SK-N-SH (cell line): ENCODE data around the gene WASF3. TPM values are rescaled to one million over a fixed set of nuclear protein-coding genes. Genes with fewer than 3 reads are reported as not detected.

Experiments used
- CTCF ChIA-PET: fragments of 300-600, 350-600 bp; formaldehyde crosslinking; extraction: SDS; loops from one replicate; lab custom pipeline; 2021; lab: Yijun Ruan, JAX
- POLR2A ChIA-PET: fragments of 350-600 bp; sonication (Branson Sonifier 250); formaldehyde crosslinking; extraction: SDS; loops from one replicate; lab custom pipeline; 2020; ENCODE audit warnings: antibody characterized with exemption, inconsistent platforms; lab: Yijun Ruan, JAX
- DNase-seq: peaks from one replicate; pipeline ENCODE4 v3.0.0; 2012
- H2AFZ ChIP-seq: fragments of 200-600 bp; sonication (generic); 2 replicates; pipeline ENCODE4 v1.8.1; 2016; ENCODE audit warnings: antibody characterized with exemption, mild to moderate bottlenecking, low read depth
- H3F3A ChIP-seq: fragments of 200-600 bp; sonication (generic); replicated peaks from 2 replicates; pipeline ENCODE3; 2016; ENCODE audit warnings: antibody characterized with exemption, mild to moderate bottlenecking; ENCODE audit not compliant: insufficient read depth
- H3K27ac ChIP-seq, 2 experiments: fragments of 200-500 bp in 1 of 2; fragments of 200-600 bp in 1 of 2; sonication (Bioruptor generic) in 1 of 2; sonication (generic), shearing (Covaris generic) in 1 of 2; 2 replicates each; pipeline versions ENCODE4 v1.5.1 to v1.6.1; 2014 to 2016; ENCODE audit warnings: low read depth in 2 of 2, inconsistent platforms in 1 of 2, low read length in 1 of 2, mild to moderate bottlenecking in 1 of 2, mixed read lengths in 1 of 2
- H3K27me3 ChIP-seq: fragments of 200-600 bp; sonication (generic), shearing (Covaris generic); 2 replicates; pipeline ENCODE4 v1.6.1; 2016; ENCODE audit warnings: mixed run types; ENCODE audit not compliant: insufficient read depth
- H3K36me3 ChIP-seq, 2 experiments: fragments of 200-500 bp in 1 of 2; fragments of 200-600 bp in 1 of 2; sonication (Bioruptor generic) in 1 of 2; sonication (generic) in 1 of 2; replicated peaks in 1 of 2; 2 replicates each; pipeline versions ENCODE3 to v1.5.1; 2014 to 2016; ENCODE audit warnings: low read length in 1 of 2, mild to moderate bottlenecking in 1 of 2; ENCODE audit not compliant: insufficient read depth in 2 of 2, control insufficient read depth in 1 of 2
- H3K4me1 ChIP-seq, 2 experiments: fragments of 200-500 bp in 1 of 2; fragments of 200-600 bp in 1 of 2; sonication (Bioruptor generic) in 1 of 2; sonication (generic), shearing (Covaris generic) in 1 of 2; 2 replicates each; pipeline versions ENCODE4 v1.5.1 to v1.6.1; 2014 to 2016; ENCODE audit warnings: low read depth in 1 of 2, low read length in 1 of 2, mixed run types in 1 of 2; ENCODE audit not compliant: insufficient read depth in 2 of 2, control insufficient read depth in 1 of 2
- H3K4me2 ChIP-seq: fragments of 200-600 bp; sonication (generic), shearing (Covaris generic); 2 replicates; pipeline ENCODE4 v1.6.1; 2017; ENCODE audit warnings: mixed run types
- H3K4me3 ChIP-seq, 2 experiments: fragments of 200-500 bp in 1 of 2; fragments of 200-600 bp in 1 of 2; sonication (Bioruptor generic) in 1 of 2; sonication (generic), shearing (Covaris generic) in 1 of 2; 2 replicates each; pipeline versions ENCODE4 v1.5.1 to v1.8.1; 2014 to 2016; ENCODE audit warnings: low read depth in 2 of 2, inconsistent platforms in 1 of 2, low read length in 1 of 2, mild to moderate bottlenecking in 1 of 2, mixed read lengths in 1 of 2, moderate library complexity in 1 of 2
- H3K79me2 ChIP-seq: fragments of 200-600 bp; sonication (generic); 2 replicates; pipeline ENCODE4 v1.8.1; 2017; ENCODE audit warnings: mild to moderate bottlenecking; ENCODE audit not compliant: insufficient read depth
- H3K9ac ChIP-seq: fragments of 200-600 bp; sonication (generic); 2 replicates; pipeline ENCODE4 v1.6.1; 2017; ENCODE audit warnings: mixed run types
- H3K9me2 ChIP-seq: fragments of 200-600 bp; sonication (generic); 2 replicates; pipeline ENCODE4 v1.6.1; 2017; ENCODE audit warnings: mixed run types
- H3K9me3 ChIP-seq: fragments of 200-600 bp; sonication (generic); 2 replicates; pipeline ENCODE4 v1.6.1; 2017; ENCODE audit warnings: mixed run types, mild to moderate bottlenecking, moderate library complexity
- H4K20me1 ChIP-seq: fragments of 200-600 bp; sonication (generic); 2 replicates; pipeline ENCODE4 v1.6.1; 2017; ENCODE audit warnings: mild to moderate bottlenecking, mixed run types; ENCODE audit not compliant: insufficient read depth
- ELF1 ChIP-seq: IDR thresholded peaks from 2 replicates; pipeline ENCODE4 v1.4.0; 2012
- FOXJ3 ChIP-seq: sonication (generic); formaldehyde crosslinking; IDR thresholded peaks from 2 replicates; pipeline ENCODE4 v1.5.1; 2020; ENCODE audit warnings: mild to moderate bottlenecking, missing genetic modification reagents
- FOXM1 ChIP-seq: IDR thresholded peaks from 2 replicates; pipeline ENCODE4 v1.4.0; 2012; ENCODE audit warnings: low read depth, mild to moderate bottlenecking
- GABPA ChIP-seq: IDR thresholded peaks from 2 replicates; pipeline ENCODE4 v1.4.0; 2012; ENCODE audit warnings: low read depth, mild to moderate bottlenecking
- JUND ChIP-seq: IDR thresholded peaks from 2 replicates; pipeline ENCODE4 v1.4.0; 2012
- MEF2A ChIP-seq: IDR thresholded peaks from 2 replicates; pipeline ENCODE4 v1.4.0; 2012; ENCODE audit warnings: low read depth, borderline replicate concordance
- NRF1 ChIP-seq: IDR thresholded peaks from 2 replicates; pipeline ENCODE4 v1.6.1; 2012; ENCODE audit warnings: low read depth, mild to moderate bottlenecking, low read length
- POLR2AphosphoS5 ChIP-seq: IDR thresholded peaks from 2 replicates; pipeline ENCODE4 v1.6.1; 2012; ENCODE audit warnings: low read depth, low read length
- RAD21 ChIP-seq: IDR thresholded peaks from 2 replicates; pipeline ENCODE4 v1.6.1; 2012; ENCODE audit warnings: mild to moderate bottlenecking, low read length
- RCOR1 ChIP-seq: fragments of 150-350 bp; IDR thresholded peaks from 2 replicates; pipeline ENCODE4 v1.6.1; 2017; ENCODE audit warnings: antibody characterized with exemption, low read length
- RXRA ChIP-seq: IDR thresholded peaks from 2 replicates; pipeline ENCODE4 v1.4.0; 2012; ENCODE audit warnings: low read depth, mild to moderate bottlenecking, borderline replicate concordance
- SMC3 ChIP-seq: IDR thresholded peaks from 2 replicates; pipeline ENCODE4 v1.6.1; 2012; ENCODE audit warnings: low read depth, low read length, improper control_type of control experiment
- TEAD4 ChIP-seq: IDR thresholded peaks from 2 replicates; pipeline ENCODE4 v1.4.0; 2012; ENCODE audit warnings: mild to moderate bottlenecking, borderline replicate concordance; ENCODE audit not compliant: insufficient read depth
- USF1 ChIP-seq: IDR thresholded peaks from 2 replicates; pipeline ENCODE4 v1.4.0; 2012; ENCODE audit warnings: low read depth, borderline replicate concordance
- YY1 ChIP-seq: IDR thresholded peaks from 2 replicates; pipeline ENCODE4 v1.4.0; 2012; ENCODE audit warnings: low read depth, mild to moderate bottlenecking
- WGBS: methylation state at CpG from one replicate; pipeline ENCODE4 v1.1.6; 2017; ENCODE audit warnings: low lambda C conversion rate; 5-methylcytosine and 5-hydroxymethylcytosine counted together
- polyA plus RNA-seq, 3 experiments: library from polyadenylated mRNA; depleted of rRNA; stranded (reverse); fragments of >200 nt; gene quantifications; 2 replicates each; pipeline ENCODE4 v1.2.3, GENCODE V29; 2012
- TF ChIP-seq, protein P1 (sequence below): IDR thresholded peaks from 2 replicates; pipeline ENCODE4; 2012
- TF ChIP-seq, protein P2 (sequence below): IDR thresholded peaks from 2 replicates; pipeline ENCODE4 v1.4.0; 2012; ENCODE audit warnings: low read depth
- TF ChIP-seq, protein P3 (sequence below): IDR thresholded peaks from 2 replicates; pipeline ENCODE4 v1.4.0; 2012; ENCODE audit warnings: low read depth, borderline replicate concordance

Gene WASF3
- polyA plus RNA-seq, 1 of the 3 experiments (the other 2 are of a cell fraction) = 10.4 TPM

- Histone ChIP-seq H3F3A (peaks cover 13% of the 10 kb centered on the region), H2AFZ (no peak overlapping the region), H3K9me3 (no peaks in the 10 kb centered on the region), H4K20me1 (no peaks in the 10 kb centered on the region), H3K4me3 (no peak overlapping the region), H3K27me3 (no peaks in the 10 kb centered on the region), H3K27ac (no peak overlapping the region), H3K9ac (no peak overlapping the region), H3K36me3 (peaks cover 0 to 5% of the 10 kb centered on the region in 2 experiments), H3K4me1 (peaks cover 0 to 5% of the 10 kb centered on the region in 2 experiments; a peak in 2 of 4 replicates), H3K4me2 (0 out of 2 replicates have a peak overlapping the region, but pooled peaks have one; percentile 2), H3K9me2 (no peaks in the 10 kb centered on the region), H3K79me2 (peaks cover 85% of the 10 kb centered on the region)
- POLR2A ChIA-PET = no interaction called here
- CTCF ChIA-PET = no interaction called here
- 88% methylated on average over 1 of the region's 1 CpG for WGBS
- no peak for TF ChIP-seq FOXM1
- TF ChIP-seq, protein P1, sequence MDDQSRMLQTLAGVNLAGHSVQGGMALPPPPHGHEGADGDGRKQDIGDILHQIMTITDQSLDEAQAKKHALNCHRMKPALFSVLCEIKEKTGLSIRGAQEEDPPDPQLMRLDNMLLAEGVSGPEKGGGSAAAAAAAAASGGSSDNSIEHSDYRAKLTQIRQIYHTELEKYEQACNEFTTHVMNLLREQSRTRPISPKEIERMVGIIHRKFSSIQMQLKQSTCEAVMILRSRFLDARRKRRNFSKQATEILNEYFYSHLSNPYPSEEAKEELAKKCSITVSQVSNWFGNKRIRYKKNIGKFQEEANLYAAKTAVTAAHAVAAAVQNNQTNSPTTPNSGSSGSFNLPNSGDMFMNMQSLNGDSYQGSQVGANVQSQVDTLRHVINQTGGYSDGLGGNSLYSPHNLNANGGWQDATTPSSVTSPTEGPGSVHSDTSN = no peak
- no peak for TF ChIP-seq USF1
- TF ChIP-seq GABPA = no peak
- TF ChIP-seq JUND = no peak
- no peak for TF ChIP-seq NRF1
- TF ChIP-seq POLR2AphosphoS5 = no peak
- no peak for TF ChIP-seq FOXJ3 (CRISPR knock-in tag)
- no peak for TF ChIP-seq RAD21
- TF ChIP-seq, protein P2, sequence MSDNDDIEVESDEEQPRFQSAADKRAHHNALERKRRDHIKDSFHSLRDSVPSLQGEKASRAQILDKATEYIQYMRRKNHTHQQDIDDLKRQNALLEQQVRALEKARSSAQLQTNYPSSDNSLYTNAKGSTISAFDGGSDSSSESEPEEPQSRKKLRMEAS = no peak
- TF ChIP-seq MEF2A = no peak
- TF ChIP-seq, protein P3, sequence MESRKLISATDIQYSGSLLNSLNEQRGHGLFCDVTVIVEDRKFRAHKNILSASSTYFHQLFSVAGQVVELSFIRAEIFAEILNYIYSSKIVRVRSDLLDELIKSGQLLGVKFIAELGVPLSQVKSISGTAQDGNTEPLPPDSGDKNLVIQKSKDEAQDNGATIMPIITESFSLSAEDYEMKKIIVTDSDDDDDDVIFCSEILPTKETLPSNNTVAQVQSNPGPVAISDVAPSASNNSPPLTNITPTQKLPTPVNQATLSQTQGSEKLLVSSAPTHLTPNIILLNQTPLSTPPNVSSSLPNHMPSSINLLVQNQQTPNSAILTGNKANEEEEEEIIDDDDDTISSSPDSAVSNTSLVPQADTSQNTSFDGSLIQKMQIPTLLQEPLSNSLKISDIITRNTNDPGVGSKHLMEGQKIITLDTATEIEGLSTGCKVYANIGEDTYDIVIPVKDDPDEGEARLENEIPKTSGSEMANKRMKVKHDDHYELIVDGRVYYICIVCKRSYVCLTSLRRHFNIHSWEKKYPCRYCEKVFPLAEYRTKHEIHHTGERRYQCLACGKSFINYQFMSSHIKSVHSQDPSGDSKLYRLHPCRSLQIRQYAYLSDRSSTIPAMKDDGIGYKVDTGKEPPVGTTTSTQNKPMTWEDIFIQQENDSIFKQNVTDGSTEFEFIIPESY = no peak
- no peak for TF ChIP-seq RXRA
- TF ChIP-seq SMC3 = no peak
- TF ChIP-seq TEAD4 = no peak
- no peak for TF ChIP-seq RCOR1
- no peak for TF ChIP-seq YY1
- TF ChIP-seq ELF1 = no peak
- DNase-seq = no peak
These were observed 32.3 kb downstream of the WASF3 start for GRCh38 chr13:26589754-26590153.
